Measurements from ENCODE around the gene CBX6.

The CBX6 gene

GRCh38 chr22:38850399-38850798, 21.6 kb downstream of the CBX6 start:
- Histone ChIP-seq H3K27me3 (ENCODE audit: insufficient read depth, low read length, poor library complexity, severe bottlenecking) (no peaks in the 10 kb centered on the region), H3K4me3 (ENCODE audit: low read length, poor library complexity, severe bottlenecking) (no peak overlapping the region)

GRCh38 chr22:38849811-38850210, 22.2 kb downstream of the CBX6 start:
- no peaks in the 10 kb centered on the region for H3F3A ChIP-seq (ENCODE audit: low read depth)
- H3K4me2 ChIP-seq (ENCODE audit: low read depth, low read length, poor library complexity, severe bottlenecking), result no peak overlapping the region
- no peaks in the 10 kb centered on the region for H4K20me1 ChIP-seq (ENCODE audit: insufficient read depth, low read length, poor library complexity, severe bottlenecking)
- H3K36me3 ChIP-seq (ENCODE audit: insufficient read depth, low read length), result no peaks in the 10 kb centered on the region
- TF ChIP-seq EZH2phosphoT487 (IDR thresholded peaks at IDR 0.05; ENCODE audit: borderline replicate concordance) (no peak), CTCF (conservative IDR thresholded peaks at IDR 0.05; ENCODE audit: low read length) (no peak)
- no peak overlapping the region for H3K9ac ChIP-seq (ENCODE audit: low read depth, low read length, poor library complexity, severe bottlenecking)
- H3K4me3 ChIP-seq (ENCODE audit: low read length, poor library complexity, severe bottlenecking), result no peak overlapping the region
- H3K27me3 ChIP-seq (ENCODE audit: insufficient read depth, low read length, poor library complexity, severe bottlenecking), result no peaks in the 10 kb centered on the region
- H3K79me2 ChIP-seq (ENCODE audit: insufficient read depth, low read length), result no peaks in the 10 kb centered on the region
- H3K4me1 ChIP-seq (ENCODE audit: insufficient read depth, low read length, poor library complexity, severe bottlenecking), result no peaks in the 10 kb centered on the region
- H2AFZ ChIP-seq (ENCODE audit: low read length), result no peak overlapping the region
- no peaks in the 10 kb centered on the region for H3K9me3 ChIP-seq (ENCODE audit: insufficient read depth, low read depth, low read length)
- H3K9me2 ChIP-seq (replicated peaks; ENCODE audit: low read depth, low read length), result no peaks in the 10 kb centered on the region

More at GRCh38 chr22:38850399-38850798, 21.6 kb downstream of the CBX6 start:
- Histone ChIP-seq H2AFZ (ENCODE audit: low read length) (no peak overlapping the region), H3K4me1 (ENCODE audit: insufficient read depth, low read length, poor library complexity, severe bottlenecking) (no peaks in the 10 kb centered on the region), H3K9me2 (replicated peaks; ENCODE audit: low read depth, low read length) (no peaks in the 10 kb centered on the region), H3K9ac (ENCODE audit: low read depth, low read length, poor library complexity, severe bottlenecking) (no peak overlapping the region), H3K36me3 (ENCODE audit: insufficient read depth, low read length) (no peaks in the 10 kb centered on the region), H3F3A (ENCODE audit: low read depth) (no peaks in the 10 kb centered on the region), H3K9me3 (ENCODE audit: insufficient read depth, low read depth, low read length) (no peaks in the 10 kb centered on the region), H4K20me1 (ENCODE audit: insufficient read depth, low read length, poor library complexity, severe bottlenecking) (no peaks in the 10 kb centered on the region), H3K79me2 (ENCODE audit: insufficient read depth, low read length) (no peaks in the 10 kb centered on the region), H3K4me2 (ENCODE audit: low read depth, low read length, poor library complexity, severe bottlenecking) (no peak overlapping the region)
- TF ChIP-seq EZH2phosphoT487 (IDR thresholded peaks at IDR 0.05; ENCODE audit: borderline replicate concordance) (no peak), CTCF (conservative IDR thresholded peaks at IDR 0.05; ENCODE audit: low read length) (no peak)

- no peak for TF ChIP-seq EZH2phosphoT487 (IDR thresholded peaks at IDR 0.05; ENCODE audit: borderline replicate concordance)
- no peak for TF ChIP-seq CTCF (conservative IDR thresholded peaks at IDR 0.05; ENCODE audit: low read length)
- peaks cover 7% of the 10 kb centered on the region for H3K4me1 ChIP-seq (ENCODE audit: insufficient read depth, low read length, poor library complexity, severe bottlenecking)
- no peaks in the 10 kb centered on the region for H3K9me2 ChIP-seq (replicated peaks; ENCODE audit: low read depth, low read length)
- no peaks in the 10 kb centered on the region for H3K9me3 ChIP-seq (ENCODE audit: insufficient read depth, low read depth, low read length)
- H3K4me3 ChIP-seq (ENCODE audit: low read length, poor library complexity, severe bottlenecking), result no peak overlapping the region
- no peaks in the 10 kb centered on the region for H4K20me1 ChIP-seq (ENCODE audit: insufficient read depth, low read length, poor library complexity, severe bottlenecking)
- H3K9ac ChIP-seq (ENCODE audit: low read depth, low read length, poor library complexity, severe bottlenecking), result no peak overlapping the region
- H3F3A ChIP-seq (ENCODE audit: low read depth), result no peaks in the 10 kb centered on the region
- H3K27me3 ChIP-seq (ENCODE audit: insufficient read depth, low read length, poor library complexity, severe bottlenecking), result peaks cover 6% of the 10 kb centered on the region
- 0 out of 2 replicates have a peak, but pooled peaks cover 6% of the 10 kb centered on the region for H3K79me2 ChIP-seq (ENCODE audit: insufficient read depth, low read length)
- H3K4me2 ChIP-seq (ENCODE audit: low read depth, low read length, poor library complexity, severe bottlenecking), result no peak overlapping the region
- no peaks in the 10 kb centered on the region for H3K36me3 ChIP-seq (ENCODE audit: insufficient read depth, low read length)
- H2AFZ ChIP-seq (ENCODE audit: low read length), result no peak overlapping the region
Observed at GRCh38 chr22:38846412-38846811, 25.6 kb downstream of the CBX6 start.

Data from Loucy (cell line).